Epithelial cell of esophagus (primary cell): ENCODE results near the gene PBRM1.
A peak's percentile ranks its signal among the peaks of the same experiment; 100 is the strongest.

ENCODE experiments used
- DNase-seq: peaks from one replicate; pipeline ENCODE4 v3.0.0; 2010; ENCODE audit warnings: low read depth
- H3K4me3 ChIP-seq: 2 replicates; pipeline ENCODE4 v1.5.1; 2011; ENCODE audit warnings: mild to moderate bottlenecking, low read length, control low read depth
- CTCF ChIP-seq: IDR thresholded peaks from 2 replicates; pipeline ENCODE4 v1.5.1; 2011; ENCODE audit warnings: low read depth, mild to moderate bottlenecking, low read length, control low read depth, inconsistent platforms; ENCODE audit not compliant: insufficient read depth; ENCODE audit errors: missing control alignments

The PBRM1 gene

GRCh38 chr3:52520141-52520667 lies 165.5 kb downstream of the PBRM1 start:
- no peak for TF ChIP-seq CTCF
- H3K4me3 ChIP-seq, result no peak overlapping the region
- DNase-seq, result no peak

- no peak for DNase-seq
- H3K4me3 ChIP-seq, result no peak overlapping the region
- TF ChIP-seq CTCF, result no peak
These were observed 166.1 kb downstream of the PBRM1 start for GRCh38 chr3:52519445-52520140.

- DNase-seq, result peak; percentile 24
- peak overlapping the region; percentile 27 for H3K4me3 ChIP-seq
These were observed 166.8 kb downstream of the PBRM1 start for GRCh38 chr3:52518723-52519444.

GRCh38 chr3:52517796-52518722 lies 167.7 kb downstream of the PBRM1 start:
- DNase-seq, result no peak
- H3K4me3 ChIP-seq, result no peak overlapping the region
- no peak for TF ChIP-seq CTCF

More at GRCh38 chr3:52518723-52519444, 166.8 kb downstream of the PBRM1 start:
- no peak for TF ChIP-seq CTCF

GRCh38 chr3:52516509-52517195 lies 169.1 kb downstream of the PBRM1 start:
- no peak overlapping the region for H3K4me3 ChIP-seq

More at GRCh38 chr3:52516509-52517195, 169.1 kb downstream of the PBRM1 start:
- TF ChIP-seq CTCF, result no peak
- no peak for DNase-seq
